GM12891 (cell line): Measurements from ENCODE around the gene VGLL4.

Source experiments
- PAX5 ChIP-seq: IDR thresholded peaks from 2 replicates; pipeline ENCODE4 v1.6.1; 2011; ENCODE audit warnings: low read length, moderate library complexity, mild to moderate bottlenecking; ENCODE audit not compliant: insufficient read depth, severe bottlenecking
- POLR2A ChIP-seq: IDR thresholded peaks from 2 replicates; pipeline ENCODE4 v1.6.1; 2011; ENCODE audit warnings: low read depth, low read length, control low read depth
- POLR2AphosphoS5 ChIP-seq: IDR thresholded peaks from 2 replicates; pipeline ENCODE4 v1.6.1; 2011; ENCODE audit warnings: low read depth, low read length, control low read depth
- POU2F2 ChIP-seq: IDR thresholded peaks from 2 replicates; pipeline ENCODE4 v1.6.1; 2011; ENCODE audit warnings: low read depth, mild to moderate bottlenecking, control low read depth, low read length, moderate library complexity
- SPI1 ChIP-seq: IDR thresholded peaks from 2 replicates; pipeline ENCODE4 v1.6.1; 2011; ENCODE audit warnings: low read depth, low read length, control low read depth
- TAF1 ChIP-seq: IDR thresholded peaks from 2 replicates; pipeline ENCODE4 v1.6.1; 2011; ENCODE audit warnings: low read depth, low read length, control low read depth

- TF ChIP-seq POLR2AphosphoS5 (no peak), POLR2A (no peak), SPI1 (no peak), TAF1 (no peak), PAX5 (no peak), POU2F2 (no peak)
These were observed 8.6 kb downstream of the VGLL4 start for GRCh38 chr3:11634974-11635612.
